GM12878 (cell line): Measurements from ENCODE around the gene ALDH1L2. TPM values are rescaled to one million over a fixed set of nuclear protein-coding genes. Genes with fewer than 3 reads are reported as not detected.

Source experiments
- ATAC-seq: fragments of 200-7000 bp; cut with Tn5 transposase; 3 replicates; pipeline ENCODE4 v1.9.1; 2020; ENCODE audit warnings: mild to moderate bottlenecking, moderate library complexity
- BruUV-seq: library from RNA; stranded (reverse); fragments of 400-500 nt; replicated peaks from 2 replicates; lab custom pipeline; 2021; lab: Mats Ljungman, UMichigan
- CTCF ChIA-PET: fragments of 300-600 bp; sonication (Branson Sonifier 250); formaldehyde crosslinking; extraction: SDS; loops from one replicate; lab custom pipeline; 2021; ENCODE audit warnings: inconsistent platforms; lab: Yijun Ruan, JAX
- POLR2A ChIA-PET: fragments of 350-600 bp; formaldehyde crosslinking; extraction: SDS; loops from one replicate; lab custom pipeline; 2021; ENCODE audit warnings: inconsistent platforms; lab: Charles Lee
- RAD21 ChIA-PET: fragments of 300-600 bp; sonication (Branson Sonifier 250); formaldehyde crosslinking; loops from one replicate; lab custom pipeline; 2023; ENCODE audit warnings: antibody characterized with exemption; ENCODE audit not compliant: unreplicated experiment; lab: Charles Lee
- SMC1A ChIA-PET: fragments of 300-600 bp; sonication (Branson Sonifier 250); formaldehyde crosslinking; loops from one replicate; lab custom pipeline; 2023; ENCODE audit not compliant: unreplicated experiment, uncharacterized antibody; lab: Charles Lee
- DNase-seq: peaks from one replicate; pipeline ENCODE4 v3.0.0-alpha.2; 2011; ENCODE audit warnings: low read depth, low spot score
- FAIRE-seq: peaks from 3 replicates; lab custom pipeline; 2011; peaks lifted over from hg19 to GRCh38; lab: Jason Lieb, UNC
- H2AFZ ChIP-seq: 2 replicates; pipeline ENCODE4 v1.6.0; 2011; ENCODE audit warnings: low read depth, low read length, control low read depth; ENCODE audit not compliant: control insufficient read depth
- H3K27ac ChIP-seq: 2 replicates; pipeline ENCODE4 v1.5.1; 2011; ENCODE audit warnings: control low read depth; ENCODE audit not compliant: control insufficient read depth, insufficient read depth
- H3K27me3 ChIP-seq, 2 experiments: replicated peaks in 1 of 2; 2 replicates each; pipeline versions ENCODE4 v1.6.0 to v1.6.1; 2011; ENCODE audit warnings: low read length in 1 of 2; ENCODE audit not compliant: control insufficient read depth in 2 of 2, insufficient read depth in 2 of 2
- H3K36me3 ChIP-seq, 2 experiments: 2 replicates each; pipeline ENCODE4 v1.5.1; 2011; ENCODE audit warnings: low read length in 1 of 2; ENCODE audit not compliant: control insufficient read depth in 2 of 2, insufficient read depth in 2 of 2
- H3K4me1 ChIP-seq: 2 replicates; pipeline ENCODE4 v1.6.1; 2011; ENCODE audit warnings: mild to moderate bottlenecking, low read length, moderate library complexity, mixed read lengths; ENCODE audit not compliant: control insufficient read depth, insufficient read depth
- H3K4me2 ChIP-seq: 2 replicates; pipeline ENCODE4 v1.6.0; 2011; ENCODE audit warnings: control low read depth; ENCODE audit not compliant: control insufficient read depth, insufficient read depth
- H3K4me3 ChIP-seq: fragments of 200-600 bp; sonication (generic); 2 replicates; pipeline ENCODE4 v1.5.1; 2016
- H3K79me2 ChIP-seq: 2 replicates; pipeline ENCODE4 v1.6.0; 2011; ENCODE audit warnings: low read length; ENCODE audit not compliant: control insufficient read depth, insufficient read depth
- H3K9ac ChIP-seq: 2 replicates; pipeline ENCODE4 v1.8.0; 2011; ENCODE audit warnings: low read length, control low read depth, mixed read lengths; ENCODE audit not compliant: control insufficient read depth, insufficient read depth
- H3K9me3 ChIP-seq: replicated peaks from 3 replicates; pipeline ENCODE4 v1.5.1; 2011; ENCODE audit warnings: mild to moderate bottlenecking, low read length; ENCODE audit not compliant: control insufficient read depth, insufficient read depth
- H4K20me1 ChIP-seq: 2 replicates; pipeline ENCODE4 v1.6.0; 2011; ENCODE audit not compliant: control insufficient read depth, insufficient read depth
- EGR1 ChIP-seq, 2 experiments: IDR thresholded peaks; 1 replicate in 1 of 2; 2 replicates in 1 of 2; pipeline ENCODE4 v1.6.1; 2011 to 2012; ENCODE audit warnings: low read depth in 2 of 2, low read length in 2 of 2, borderline replicate concordance in 1 of 2, mild to moderate bottlenecking in 1 of 2, moderate library complexity in 1 of 2
- FOXM1 ChIP-seq: IDR thresholded peaks from 2 replicates; pipeline ENCODE4 v1.6.1; 2012; ENCODE audit warnings: low read depth, mild to moderate bottlenecking, inconsistent platforms, low read length, moderate library complexity
- HCFC1 ChIP-seq: fragments of 150-350 bp; IDR thresholded peaks from 2 replicates; pipeline ENCODE4 v1.6.1; 2014; ENCODE audit warnings: low read length
- IKZF1 ChIP-seq: fragments of 450-650 bp; conservative IDR thresholded peaks from 2 replicates; pipeline ENCODE4 v1.6.1; 2017; ENCODE audit warnings: antibody characterized with exemption, mild to moderate bottlenecking
- MEF2B ChIP-seq: fragments of 450-650 bp; IDR thresholded peaks from 2 replicates; pipeline ENCODE4 v1.6.1; 2018; ENCODE audit warnings: mild to moderate bottlenecking, moderate library complexity; ENCODE audit not compliant: partially characterized antibody, poor library complexity, severe bottlenecking
- NBN ChIP-seq: fragments of 450-650 bp; IDR thresholded peaks from 2 replicates; pipeline ENCODE4 v1.6.1; 2016
- NFXL1 ChIP-seq: fragments of 450-650 bp; IDR thresholded peaks from 2 replicates; pipeline ENCODE4 v1.6.1; 2017; ENCODE audit warnings: antibody characterized with exemption, mild to moderate bottlenecking, borderline replicate concordance
- NR2F1 ChIP-seq: fragments of 450-650 bp; conservative IDR thresholded peaks from 2 replicates; pipeline ENCODE4 v1.6.1; 2017; ENCODE audit warnings: mild to moderate bottlenecking
- SMAD5 ChIP-seq: IDR thresholded peaks from 2 replicates; pipeline ENCODE4 v1.6.1; 2016; ENCODE audit warnings: antibody characterized with exemption, low read depth
- WGBS: methylation state at CpG from one replicate; pipeline ENCODE4 v1.1.6; 2016; ENCODE audit warnings: low lambda C conversion rate; ENCODE audit not compliant: insufficient replicate concordance, insufficient coverage; ENCODE audit errors: missing lambda C conversion rate; 5-methylcytosine and 5-hydroxymethylcytosine counted together
- in situ Hi-C: fragments of 300-500 bp; cut with MboI; formaldehyde crosslinking; loops from 9 replicates; pipeline ENCODE4 v1.14.3; 2018; ENCODE audit warnings: mixed read lengths
- intact Hi-C: fragments of 100-400 bp; cut with micrococcal nuclease; formaldehyde crosslinking; loops from one replicate; pipeline ENCODE4 v1.14.2; 2022; ENCODE audit not compliant: unreplicated experiment
- polyA plus RNA-seq, 11 experiments: library from polyadenylated mRNA; depleted of rRNA in 4 of 11; unstranded in 6 of 11; stranded (reverse) in 5 of 11; fragments of >200 nt; fragmentation: Nextera tagmentation in 4 of 11; fragmentation: Illumina TruSeq in 1 of 11; extraction: Ambion mirVana in 4 of 11; extraction: Trizol in 1 of 11; gene quantifications; 1 replicate in 1 of 11; 2 replicates in 10 of 11; pipeline versions ENCODE4 v1.2.1 to v1.2.3, GENCODE V29; 2011 to 2016; ENCODE audit warnings: inconsistent platforms in 2 of 11, missing spikeins in 2 of 11, low read depth in 1 of 11
- total RNA-seq, 4 experiments: library from RNA; depleted of rRNA in 3 of 4; stranded (reverse); fragments of >200 nt in 3 of 4; fragmentation: Illumina TruSeq in 1 of 4; extraction: Trizol in 1 of 4; gene quantifications; 2 replicates each; pipeline versions ENCODE4 v1.2.1 to v1.2.3, GENCODE V29; 2013 to 2021
- TF ChIP-seq, protein P1 (sequence below): fragments of 450-650 bp; IDR thresholded peaks from 2 replicates; pipeline ENCODE4 v1.6.1; 2016; ENCODE audit warnings: mild to moderate bottlenecking
- TF ChIP-seq, protein P2 (sequence below): fragments of 150-350 bp; IDR thresholded peaks from 2 replicates; pipeline ENCODE4 v1.6.1; 2014; ENCODE audit warnings: mild to moderate bottlenecking, low read depth, low read length

ALDH1L2 gene
- total and polyA plus RNA-seq, 10 of the 15 experiments (the other 5 are each of a cell fraction or from before 2014, with no cell fraction given): 0.15 to 13.7 (median 8.5) TPM

GRCh38 chr12:105060715-105061378 is 23.4 kb downstream of the ALDH1L2 start:
- BruUV-seq: no TSS peak
- H3K4me3 ChIP-seq: no peak overlapping the region
- H3K27ac ChIP-seq: no peak overlapping the region
- POLR2A ChIA-PET: interaction anchor here (0.6 kb wide), 1 partner anchor 63 kb away, joined by 3 read pairs; no protein-coding TSS in a partner anchor
- SMC1A ChIA-PET: interaction anchor here (0.8 to 1.6 kb wide), 3 partner anchors 100 to 679 kb away, joined by 3 to 5 read pairs (median 3); no protein-coding TSS in a partner anchor
- RAD21 ChIA-PET: no interaction called here
- no peak overlapping the region for H2AFZ ChIP-seq
- H3K27me3 ChIP-seq: no peaks in the 10 kb centered on the region; a peak in 1 of 4 replicates
- 63% methylated on average over 6 of the region's 11 CpGs for WGBS
- H3K4me2 ChIP-seq: no peak overlapping the region
- no peak for DNase-seq
- no peak for FAIRE-seq
- no peaks in the 10 kb centered on the region for H3K36me3 ChIP-seq
- H4K20me1 ChIP-seq: no peaks in the 10 kb centered on the region
- H3K4me1 ChIP-seq: no peaks in the 10 kb centered on the region
- no peak overlapping the region for H3K9ac ChIP-seq
- CTCF ChIA-PET: interaction anchor here (1.0 to 1.4 kb wide), 2 partner anchors 7 to 702 kb away, joined by 3 read pairs; no protein-coding TSS in a partner anchor
- no peak for ATAC-seq
- H3K9me3 ChIP-seq: peaks cover 2% of the 10 kb centered on the region; the same call in 2 of the 3 replicates
- no peak for TF ChIP-seq HCFC1
- TF ChIP-seq SMAD5: no peak
- TF ChIP-seq, protein P1, sequence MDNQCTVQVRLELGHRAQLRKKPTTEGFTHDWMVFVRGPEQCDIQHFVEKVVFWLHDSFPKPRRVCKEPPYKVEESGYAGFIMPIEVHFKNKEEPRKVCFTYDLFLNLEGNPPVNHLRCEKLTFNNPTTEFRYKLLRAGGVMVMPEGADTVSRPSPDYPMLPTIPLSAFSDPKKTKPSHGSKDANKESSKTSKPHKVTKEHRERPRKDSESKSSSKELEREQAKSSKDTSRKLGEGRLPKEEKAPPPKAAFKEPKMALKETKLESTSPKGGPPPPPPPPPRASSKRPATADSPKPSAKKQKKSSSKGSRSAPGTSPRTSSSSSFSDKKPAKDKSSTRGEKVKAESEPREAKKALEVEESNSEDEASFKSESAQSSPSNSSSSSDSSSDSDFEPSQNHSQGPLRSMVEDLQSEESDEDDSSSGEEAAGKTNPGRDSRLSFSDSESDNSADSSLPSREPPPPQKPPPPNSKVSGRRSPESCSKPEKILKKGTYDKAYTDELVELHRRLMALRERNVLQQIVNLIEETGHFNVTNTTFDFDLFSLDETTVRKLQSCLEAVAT: no peak
- H3K79me2 ChIP-seq: no peaks in the 10 kb centered on the region
- in situ Hi-C loops (loop anchor here (5.0 kb wide), 1 partner anchor 859 kb away; no protein-coding TSS in a partner anchor), intact Hi-C loops (no loop called here)

DNA sequence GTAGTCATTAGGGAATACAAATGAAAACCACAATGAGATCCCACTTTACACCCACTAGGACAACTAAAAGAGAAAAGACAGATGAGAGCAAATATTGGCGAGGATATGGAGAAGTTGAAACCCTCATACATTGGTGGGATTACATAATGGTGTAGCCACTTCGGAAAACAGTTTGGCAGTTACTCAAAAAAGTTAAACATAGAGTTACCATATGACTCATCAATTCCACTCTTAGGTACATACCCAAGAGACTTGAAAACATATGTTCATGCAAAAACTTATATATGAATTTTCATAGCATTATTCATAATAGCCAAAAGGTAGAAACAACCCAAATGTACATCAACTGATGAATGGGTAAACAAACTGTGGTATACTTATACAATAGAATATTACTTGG is 27.1 kb downstream of the ALDH1L2 start:
- no peak overlapping the region for H3K4me3 ChIP-seq
- ChIA-PET RAD21 (interaction anchor here (8.2 kb wide), 1 partner anchor 676 kb away, joined by 73 read pairs; no protein-coding TSS in a partner anchor), POLR2A (no interaction called here), SMC1A (interaction anchor here (9.1 kb wide), 1 partner anchor 675 kb away, joined by 93 read pairs; no protein-coding TSS in a partner anchor), CTCF (no interaction called here)
- FAIRE-seq (no peak), ATAC-seq (no peak; the same call in 2 of the 3 replicates), DNase-seq (no peak)
- no peak overlapping the region for H3K9ac ChIP-seq
- H3K79me2 ChIP-seq: no peaks in the 10 kb centered on the region
- in situ Hi-C loops (no loop called here), intact Hi-C loops (loop anchor here (10.0 kb wide), 1 partner anchor 452 kb away; no protein-coding TSS in a partner anchor)
- peaks cover 3% of the 10 kb centered on the region for H3K9me3 ChIP-seq
- no peaks in the 10 kb centered on the region for H3K27me3 ChIP-seq
- H3K36me3 ChIP-seq: no peaks in the 10 kb centered on the region
- BruUV-seq: no TSS peak
- H4K20me1 ChIP-seq: no peaks in the 10 kb centered on the region
- H3K4me2 ChIP-seq: no peak overlapping the region
- H3K4me1 ChIP-seq: peaks cover 8% of the 10 kb centered on the region; the same call in 1 of the 2 replicates
- H2AFZ ChIP-seq: no peak overlapping the region
- 12% methylated on average over 2 of the region's 2 CpGs for WGBS
- H3K27ac ChIP-seq: no peak overlapping the region
- TF ChIP-seq IKZF1 (0 out of 2 replicates have a peak, but pooled peaks have one; percentile 13), EGR1 (IDR thresholded peaks at IDR 0.05; ENCODE audit: borderline replicate concordance in 1 of 2, low read depth in 2 of 2, low read length in 2 of 2) (no peak), NBN (no peak), NFXL1 (no peak), NR2F1 (no peak), FOXM1 (no peak), MEF2B (peak; percentile 23)
- TF ChIP-seq, protein P2, sequence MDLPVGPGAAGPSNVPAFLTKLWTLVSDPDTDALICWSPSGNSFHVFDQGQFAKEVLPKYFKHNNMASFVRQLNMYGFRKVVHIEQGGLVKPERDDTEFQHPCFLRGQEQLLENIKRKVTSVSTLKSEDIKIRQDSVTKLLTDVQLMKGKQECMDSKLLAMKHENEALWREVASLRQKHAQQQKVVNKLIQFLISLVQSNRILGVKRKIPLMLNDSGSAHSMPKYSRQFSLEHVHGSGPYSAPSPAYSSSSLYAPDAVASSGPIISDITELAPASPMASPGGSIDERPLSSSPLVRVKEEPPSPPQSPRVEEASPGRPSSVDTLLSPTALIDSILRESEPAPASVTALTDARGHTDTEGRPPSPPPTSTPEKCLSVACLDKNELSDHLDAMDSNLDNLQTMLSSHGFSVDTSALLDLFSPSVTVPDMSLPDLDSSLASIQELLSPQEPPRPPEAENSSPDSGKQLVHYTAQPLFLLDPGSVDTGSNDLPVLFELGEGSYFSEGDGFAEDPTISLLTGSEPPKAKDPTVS: no peak
